ENCODE results near the gene ASNSD1. TPM values are rescaled to one million over a fixed set of nuclear protein-coding genes. Genes with fewer than 3 reads are reported as not detected.

The ASNSD1 gene
- total RNA-seq, 4 donors from 2014 or later = 68.1 to 114 (median 87.3) TPM

GRCh38 chr2:189654641-189655040, 6.6 kb upstream of the ASNSD1 start:
- Histone ChIP-seq H3K4me1 (no peaks in the 10 kb centered on the region), H3K27ac (no peak overlapping the region), H3K4me3 (no peak overlapping the region), H3K27me3 (no peaks in the 10 kb centered on the region), H3K9me3 (no peaks in the 10 kb centered on the region), H3K36me3 (no peaks in the 10 kb centered on the region)
- TF ChIP-seq POLR2A (IDR thresholded peaks at IDR 0.05) (no peak), CTCF (IDR thresholded peaks at IDR 0.05 in 4 of 5, conservative IDR thresholded peaks at IDR 0.05 in 1 of 5) (no peak)
- intact Hi-C loops (cut with DNase I; ENCODE audit: low total_unique reads) (no loop called here), in situ Hi-C loops (cut with MboI; ENCODE audit: low sequenced_read_pairs in 4 of 4) (loop anchor here in 1 of 4 donors (5.0 kb wide), 1 partner anchor 48 kb away; no protein-coding TSS in a partner anchor)
- ATAC-seq (no peak), DNase-seq (no peak)

- Histone ChIP-seq H3K27me3 (no peaks in the 10 kb centered on the region), H3K4me1 (peaks cover 10 to 12% of the 10 kb centered on the region in 2 donors), H3K4me3 (no peak overlapping the region), H3K27ac (no peak overlapping the region), H3K9me3 (no peaks in the 10 kb centered on the region), H3K36me3 (no peaks in the 10 kb centered on the region)
- TF ChIP-seq CTCF (IDR thresholded peaks at IDR 0.05 in 4 of 5, conservative IDR thresholded peaks at IDR 0.05 in 1 of 5) (no peak), POLR2A (IDR thresholded peaks at IDR 0.05) (no peak)
- no peak for ATAC-seq
- DNase-seq = no peak
- intact Hi-C loops (cut with DNase I; ENCODE audit: low total_unique reads) = no loop called here
- in situ Hi-C loops (cut with MboI; ENCODE audit: low sequenced_read_pairs in 4 of 4) = loop anchor here in 1 of 4 donors (5.0 kb wide), 1 partner anchor 44 kb away; no protein-coding TSS in a partner anchor
These were observed 3.4 kb upstream of the ASNSD1 start for GRCh38 chr2:189657867-189658266.

- no peak for ATAC-seq
- Histone ChIP-seq H3K4me1 (peaks cover 15% of the 10 kb centered on the region in 2 donors), H3K4me3 (no peak overlapping the region), H3K27me3 (no peaks in the 10 kb centered on the region), H3K9me3 (no peaks in the 10 kb centered on the region), H3K27ac (no peak overlapping the region), H3K36me3 (no peaks in the 10 kb centered on the region)
- intact Hi-C loops (cut with DNase I; ENCODE audit: low total_unique reads) (no loop called here), in situ Hi-C loops (cut with MboI; ENCODE audit: low sequenced_read_pairs in 4 of 4) (loop anchor here in 1 of 4 donors (5.0 kb wide), 1 partner anchor 44 kb away; no protein-coding TSS in a partner anchor)
- DNase-seq = no peak
- TF ChIP-seq POLR2A (IDR thresholded peaks at IDR 0.05) (no peak), CTCF (IDR thresholded peaks at IDR 0.05 in 4 of 5, conservative IDR thresholded peaks at IDR 0.05 in 1 of 5) (no peak)
These were observed 2.7 kb upstream of the ASNSD1 start for GRCh38 chr2:189658306-189659212.

GRCh38 chr2:189659734-189660133, 1.5 kb upstream of the ASNSD1 start:
- Histone ChIP-seq H3K27me3 (no peaks in the 10 kb centered on the region), H3K27ac (no peak overlapping the region), H3K4me3 (no peak overlapping the region), H3K4me1 (peaks cover 23 to 24% of the 10 kb centered on the region in 2 donors), H3K9me3 (no peaks in the 10 kb centered on the region), H3K36me3 (no peaks in the 10 kb centered on the region)
- no peak for ATAC-seq
- intact Hi-C loops (cut with DNase I; ENCODE audit: low total_unique reads) (loop anchor here (2.0 to 10.0 kb wide), 4 partner anchors 103 to 1355 kb away; partner anchors contain the start of genes MSTN, ORMDL1, OSGEPL1 and PMS1), in situ Hi-C loops (cut with MboI; ENCODE audit: low sequenced_read_pairs in 4 of 4) (loop anchor here in 2 of 4 donors (5.0 kb wide), 2 partner anchors 38 to 43 kb away; no protein-coding TSS in a partner anchor)
- DNase-seq = no peak
- TF ChIP-seq CTCF (IDR thresholded peaks at IDR 0.05 in 4 of 5, conservative IDR thresholded peaks at IDR 0.05 in 1 of 5) (no peak), POLR2A (IDR thresholded peaks at IDR 0.05) (no peak)
